Activated T-cell treated with anti-CD3 and anti-CD28 coated beads, Interleukin-2, amount 50 U/mL, for 72 hours (primary cell): ENCODE measurements around the gene JARID2. TPM values are rescaled to one million over a fixed set of nuclear protein-coding genes. Genes with fewer than 3 reads are reported as not detected.

Experiments
- ATAC-seq, 2 donors: fragments of 150-1000 bp; cut with Tn5 transposase; replicated peaks in 1 of 2; 2 replicates each; pipeline ENCODE4 v1.10.0; 2021; ENCODE audit warnings: moderate library complexity in 2 of 2, mild to moderate bottlenecking in 1 of 2
- DNase-seq, 2 donors: peaks; one replicate each; pipeline ENCODE4 v3.0.0; 2021 to 2022; ENCODE audit warnings: mixed read lengths in 1 of 2
- H3K27ac Mint-ChIP-seq: one replicate; pipeline ENCODE4 v1.8.0; 2022; ENCODE audit warnings: mild to moderate bottlenecking, moderate library complexity, mixed read lengths
- H3K27me3 Mint-ChIP-seq: one replicate; pipeline ENCODE4 v1.8.0; 2022; ENCODE audit warnings: low read depth, mixed read lengths
- H3K36me3 Mint-ChIP-seq, 2 donors: one replicate each; pipeline ENCODE4 v1.8.0; 2022; ENCODE audit warnings: mixed read lengths in 2 of 2, mild to moderate bottlenecking in 1 of 2; ENCODE audit not compliant: insufficient read depth in 2 of 2
- H3K4me1 Mint-ChIP-seq: one replicate; pipeline ENCODE4 v1.8.0; 2022; ENCODE audit warnings: low read depth, mixed read lengths
- H3K4me3 Mint-ChIP-seq, 2 donors: one replicate each; pipeline ENCODE4 v1.8.0; 2022; ENCODE audit warnings: mild to moderate bottlenecking in 2 of 2, mixed read lengths in 2 of 2, moderate library complexity in 2 of 2
- H3K9me3 Mint-ChIP-seq, 2 donors: one replicate each; pipeline ENCODE4 v1.8.0; 2022; ENCODE audit warnings: mixed read lengths in 2 of 2
- total RNA-seq, 2 donors: library from RNA; stranded (reverse); gene quantifications; one replicate each; pipeline ENCODE4 v1.2.3, GENCODE V29; 2022

The JARID2 gene
- total RNA-seq, 2 donors from 2014 or later, result 37.9 to 53.0 TPM

DNA sequence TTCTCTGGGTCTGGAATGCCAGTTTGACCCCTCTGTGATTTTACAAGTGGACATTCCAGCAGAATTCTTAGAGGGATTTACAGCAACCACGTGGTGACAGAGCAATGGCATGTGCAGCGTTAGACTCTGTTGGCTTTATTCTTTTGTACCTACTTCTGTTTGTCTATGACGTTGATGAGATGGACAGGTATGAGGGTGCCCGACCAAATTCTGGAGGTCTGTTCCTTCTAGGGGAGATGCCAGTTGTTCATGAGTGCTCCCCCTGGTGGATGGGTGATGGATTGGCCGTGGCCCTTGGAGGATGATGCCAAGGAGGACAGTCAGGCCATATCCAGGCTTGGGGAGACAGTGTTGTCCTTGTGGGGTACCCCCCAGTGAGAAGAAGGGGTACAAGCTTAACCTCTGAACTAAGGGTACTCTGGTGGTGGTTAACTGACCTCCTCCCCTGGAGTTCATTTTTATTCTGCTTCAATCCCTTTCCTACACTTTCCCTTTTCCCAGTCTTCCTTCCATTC is 218.4 kb downstream of the JARID2 start:
- Mint-ChIP-seq H3K9me3 (no peaks in the 10 kb centered on the region), H3K4me3 (no peak overlapping the region), H3K36me3 (peaks cover 10 to 30% of the 10 kb centered on the region in 2 donors), H3K4me1 (peaks cover 78% of the 10 kb centered on the region), H3K27me3 (no peaks in the 10 kb centered on the region), H3K27ac (no peak overlapping the region)
- peak; percentile 64 to 65 for ATAC-seq
- peak; percentile 53 to 63 for DNase-seq

DNA sequence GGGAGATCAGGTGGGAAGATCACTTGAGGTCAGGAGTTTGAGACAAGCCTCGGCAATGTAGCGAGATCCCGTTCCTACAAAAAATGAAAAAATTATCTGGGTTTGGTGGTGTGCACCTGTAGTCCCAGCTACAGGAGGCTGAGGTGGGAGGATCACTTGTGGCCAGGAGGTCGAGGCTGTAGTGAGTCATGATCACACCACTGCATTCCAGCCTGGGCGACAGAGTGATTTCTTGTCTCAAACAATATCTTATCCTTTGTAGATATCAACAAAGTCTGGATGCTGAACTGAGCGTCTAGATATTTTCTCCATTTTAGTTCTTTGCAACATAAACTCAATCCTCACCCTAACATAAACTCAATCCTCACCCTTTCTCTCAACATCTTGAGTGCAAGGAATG is 219.3 kb downstream of the JARID2 start:
- Mint-ChIP-seq H3K4me3 (no peak overlapping the region), H3K27me3 (no peaks in the 10 kb centered on the region), H3K4me1 (peaks cover 68% of the 10 kb centered on the region)

DNA sequence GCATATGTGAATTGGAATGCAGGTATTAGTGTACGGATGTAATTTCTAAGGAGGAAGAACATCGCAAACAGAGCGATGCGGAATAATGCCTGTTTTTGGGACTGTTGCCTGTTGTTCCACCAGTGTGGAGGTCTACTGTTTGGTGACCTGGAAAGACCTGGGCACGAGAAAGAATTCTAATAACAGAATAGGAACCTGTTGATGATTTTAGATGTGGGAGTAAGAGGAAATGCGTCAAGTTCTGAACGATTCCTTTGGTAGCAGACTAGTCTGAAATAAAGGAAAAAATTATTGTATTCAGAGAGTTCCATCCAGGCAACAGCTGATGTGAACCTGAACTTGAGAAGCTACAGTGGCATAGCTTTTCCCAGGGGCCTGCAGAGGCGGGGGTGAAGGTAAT is 224.9 kb downstream of the JARID2 start:
- Mint-ChIP-seq H3K9me3 (no peaks in the 10 kb centered on the region), H3K4me1 (peaks cover 36% of the 10 kb centered on the region), H3K27me3 (no peaks in the 10 kb centered on the region), H3K36me3 (peaks cover 10 to 33% of the 10 kb centered on the region in 2 donors), H3K4me3 (no peak overlapping the region), H3K27ac (no peak overlapping the region)
- ATAC-seq (no peak), DNase-seq (no peak)

More for the DNA sequence above, 219.3 kb downstream of the JARID2 start:
- no peak for DNase-seq
- Mint-ChIP-seq H3K36me3 (peaks cover 10 to 29% of the 10 kb centered on the region in 2 donors), H3K9me3 (no peaks in the 10 kb centered on the region), H3K27ac (no peak overlapping the region)
- ATAC-seq, result no peak

DNA sequence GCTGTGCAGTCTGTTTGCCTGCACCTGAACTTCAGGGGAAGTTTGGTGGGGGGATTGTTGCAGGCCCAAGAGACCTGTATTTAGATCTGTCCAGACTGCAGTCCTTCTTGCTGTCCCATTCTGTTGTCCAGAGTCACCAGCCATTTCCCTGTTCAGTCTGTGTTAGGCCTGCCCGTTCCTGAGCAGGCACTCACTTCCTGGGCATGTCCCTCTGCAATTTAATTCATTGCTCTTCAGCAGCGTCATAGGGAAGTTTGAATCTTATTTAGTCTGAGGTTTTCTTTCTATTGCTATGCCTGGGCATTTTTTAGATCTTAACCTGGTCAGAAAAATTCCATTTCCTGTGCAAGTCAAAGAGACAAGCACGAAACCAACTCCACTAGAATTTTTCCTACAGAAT is 226.8 kb downstream of the JARID2 start:
- DNase-seq, result no peak
- ATAC-seq, result no peak
- peaks cover 10 to 24% of the 10 kb centered on the region in 2 donors for H3K36me3 Mint-ChIP-seq

DNA sequence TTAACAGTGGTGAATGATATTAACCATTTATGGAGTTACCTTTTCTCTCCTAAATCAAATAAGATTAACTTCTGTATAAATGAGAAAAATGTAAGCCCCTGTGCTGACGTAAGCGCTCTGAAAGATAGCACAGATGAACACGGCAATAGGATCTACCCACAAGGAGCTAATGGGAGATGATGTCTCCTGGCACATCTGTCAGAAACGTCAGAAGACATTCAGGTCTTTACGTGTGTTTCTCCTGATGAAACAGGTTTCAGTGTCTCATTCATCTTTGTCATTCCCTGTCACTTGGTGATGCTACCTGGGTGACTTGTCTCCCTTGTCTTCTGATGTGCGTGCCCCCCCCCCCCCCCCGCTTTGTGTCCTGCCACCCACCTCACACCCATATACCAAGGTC is 227.3 kb downstream of the JARID2 start:
- Mint-ChIP-seq H3K36me3 (peaks cover 10 to 23% of the 10 kb centered on the region in 2 donors), H3K4me1 (peaks cover 33% of the 10 kb centered on the region), H3K27ac (no peak overlapping the region), H3K4me3 (no peak overlapping the region), H3K9me3 (no peaks in the 10 kb centered on the region), H3K27me3 (no peaks in the 10 kb centered on the region)
- DNase-seq (no peak), ATAC-seq (no peak)

More for the DNA sequence above, 226.8 kb downstream of the JARID2 start:
- peak overlapping the region; percentile 16 for H3K27ac Mint-ChIP-seq
- H3K4me3 Mint-ChIP-seq, result no peak overlapping the region
- no peaks in the 10 kb centered on the region for H3K27me3 Mint-ChIP-seq
- H3K4me1 Mint-ChIP-seq, result peaks cover 28% of the 10 kb centered on the region
- no peaks in the 10 kb centered on the region for H3K9me3 Mint-ChIP-seq

DNA sequence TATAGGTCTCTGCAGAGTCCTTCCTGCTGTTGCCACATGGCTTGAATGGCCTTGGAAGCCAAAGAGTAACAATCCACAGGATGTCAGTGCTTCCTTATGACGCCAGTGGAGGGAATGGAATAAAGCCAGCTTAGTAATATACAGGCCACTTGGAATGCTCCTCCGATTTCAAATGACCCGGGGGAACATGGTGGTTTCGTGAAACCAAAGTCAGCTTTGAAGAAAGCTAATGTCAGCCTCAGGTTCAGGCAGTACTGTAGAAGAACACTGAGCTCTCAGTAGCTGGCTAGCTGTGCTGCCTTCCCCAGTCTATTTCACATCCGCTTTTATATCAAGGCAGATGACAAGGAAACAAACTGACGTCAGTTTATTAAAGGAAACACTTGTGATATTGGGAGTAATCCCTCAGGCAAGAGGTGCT is 227.9 kb downstream of the JARID2 start:
- peaks cover 5 to 17% of the 10 kb centered on the region in 2 donors for H3K36me3 Mint-ChIP-seq
- H3K27ac Mint-ChIP-seq, result no peak overlapping the region
- H3K9me3 Mint-ChIP-seq, result no peaks in the 10 kb centered on the region
- H3K4me3 Mint-ChIP-seq, result no peak overlapping the region
- no peaks in the 10 kb centered on the region for H3K27me3 Mint-ChIP-seq
- ATAC-seq (no peak), DNase-seq (no peak)
- peaks cover 37% of the 10 kb centered on the region for H3K4me1 Mint-ChIP-seq

DNA sequence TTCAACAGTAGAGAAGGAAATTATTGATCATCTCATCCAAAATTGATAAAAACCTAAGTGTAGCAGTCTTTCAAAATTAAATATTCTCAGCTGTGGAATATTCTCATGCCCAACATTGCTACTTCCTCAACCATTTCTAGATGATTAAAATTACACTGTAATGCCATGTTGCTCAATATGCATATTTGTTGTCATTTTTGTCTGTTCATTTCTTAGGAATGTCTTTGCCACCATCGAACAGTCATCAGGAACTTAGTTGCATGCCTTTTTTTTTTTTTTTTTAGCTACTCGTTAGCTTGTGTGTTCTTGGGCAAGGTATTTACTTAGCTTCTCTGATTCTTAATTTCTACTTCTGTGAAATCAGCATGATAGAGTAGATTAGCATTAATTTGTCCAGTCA is 228.3 kb downstream of the JARID2 start:
- H3K36me3 Mint-ChIP-seq, result peaks cover 3 to 13% of the 10 kb centered on the region in 2 donors
- no peak for ATAC-seq

DNA sequence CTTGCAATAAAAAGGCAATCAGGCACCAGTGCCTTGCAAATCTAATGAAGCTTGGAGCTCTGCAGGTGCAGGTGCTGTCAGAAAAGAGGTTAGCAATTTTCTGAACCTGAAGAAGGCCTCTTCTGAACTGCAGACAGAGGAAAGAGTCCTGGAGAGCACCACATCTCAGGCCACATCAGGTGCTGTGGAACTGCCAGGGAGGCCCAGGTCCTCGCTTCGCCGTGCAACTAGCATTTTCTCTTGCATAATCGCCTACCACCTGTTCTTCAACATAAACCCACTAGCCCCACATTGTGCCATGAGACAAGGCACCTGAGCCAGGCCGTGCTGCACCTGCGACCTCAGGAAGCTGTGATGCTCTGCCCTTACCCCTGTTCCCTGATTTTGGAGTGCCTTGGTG is 229.4 kb downstream of the JARID2 start:
- no peak for ATAC-seq
- peaks cover 3 to 15% of the 10 kb centered on the region in 2 donors for H3K36me3 Mint-ChIP-seq
- no peaks in the 10 kb centered on the region for H3K27me3 Mint-ChIP-seq
- no peak overlapping the region for H3K4me3 Mint-ChIP-seq
- DNase-seq, result no peak
- no peaks in the 10 kb centered on the region for H3K9me3 Mint-ChIP-seq
- H3K27ac Mint-ChIP-seq, result no peak overlapping the region
- peaks cover 52% of the 10 kb centered on the region for H3K4me1 Mint-ChIP-seq

More for the DNA sequence above, 228.3 kb downstream of the JARID2 start:
- Mint-ChIP-seq H3K27me3 (no peaks in the 10 kb centered on the region), H3K9me3 (no peaks in the 10 kb centered on the region), H3K4me1 (peaks cover 42% of the 10 kb centered on the region), H3K27ac (no peak overlapping the region), H3K4me3 (no peak overlapping the region)
- DNase-seq, result no peak

DNA sequence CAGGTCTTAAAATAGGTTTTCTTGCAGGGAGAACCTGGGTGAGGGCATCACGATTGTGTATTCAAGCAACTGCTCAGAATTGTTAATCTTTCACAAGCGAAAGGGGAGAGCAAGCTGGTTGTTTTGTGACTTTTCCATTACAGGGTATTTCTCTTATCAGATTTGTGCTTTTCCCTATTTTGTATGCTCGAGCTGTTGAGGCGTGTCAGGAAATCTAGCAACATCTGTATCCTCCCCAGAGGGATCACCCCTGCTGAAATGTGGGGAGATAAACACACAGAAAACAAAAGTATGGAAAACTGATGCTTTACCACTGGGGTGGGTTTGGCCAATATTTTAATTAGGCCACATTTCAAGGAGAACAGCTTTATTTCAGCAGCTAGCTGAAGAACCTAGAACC is 230.0 kb downstream of the JARID2 start:
- peaks cover 3 to 16% of the 10 kb centered on the region in 2 donors for H3K36me3 Mint-ChIP-seq
- H3K4me3 Mint-ChIP-seq, result no peak overlapping the region
- peaks cover 58% of the 10 kb centered on the region for H3K4me1 Mint-ChIP-seq
- ATAC-seq (no peak), DNase-seq (no peak)
- no peaks in the 10 kb centered on the region for H3K27me3 Mint-ChIP-seq
- no peaks in the 10 kb centered on the region for H3K9me3 Mint-ChIP-seq
- H3K27ac Mint-ChIP-seq, result no peak overlapping the region

DNA sequence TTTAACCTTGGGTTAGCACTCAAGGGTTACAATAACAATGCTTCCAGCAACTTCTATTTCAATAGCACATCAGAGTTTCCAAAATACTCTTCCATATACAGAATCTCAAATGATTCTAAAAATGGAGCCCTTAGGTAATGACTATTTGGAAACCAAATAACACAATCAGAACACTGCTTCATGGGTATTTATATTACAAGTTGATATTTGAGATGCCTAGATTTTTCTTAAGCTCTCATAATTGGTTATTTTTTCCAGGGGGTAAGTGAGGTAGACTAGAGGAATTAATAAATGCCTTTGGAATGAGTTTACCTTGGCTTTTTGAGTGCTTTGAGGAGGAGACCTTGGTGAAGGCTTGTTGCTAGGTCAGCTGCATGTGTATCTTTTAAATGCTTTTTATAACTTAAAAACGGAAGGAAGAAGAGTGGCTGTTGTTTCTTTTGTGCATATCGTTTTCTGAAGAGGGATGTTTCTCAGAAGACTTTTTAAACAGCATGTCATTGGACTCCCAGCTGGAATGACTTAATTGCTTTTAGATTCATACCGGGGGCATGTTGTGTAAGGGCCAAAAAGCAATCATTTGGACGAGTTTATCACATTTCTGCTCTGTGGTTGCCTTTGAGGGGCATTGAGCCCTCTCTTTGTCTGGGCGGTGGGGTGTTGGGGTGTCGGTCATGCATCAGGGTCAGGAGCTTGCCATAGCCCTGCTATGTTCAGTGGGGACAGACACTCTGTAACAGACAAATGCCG is 230.9 kb downstream of the JARID2 start:
- Mint-ChIP-seq H3K4me1 (peaks cover 68% of the 10 kb centered on the region), H3K36me3 (peaks cover 3 to 18% of the 10 kb centered on the region in 2 donors), H3K4me3 (no peak overlapping the region), H3K27me3 (no peaks in the 10 kb centered on the region), H3K27ac (no peak overlapping the region), H3K9me3 (no peaks in the 10 kb centered on the region)
- ATAC-seq (no peak), DNase-seq (no peak)

DNA sequence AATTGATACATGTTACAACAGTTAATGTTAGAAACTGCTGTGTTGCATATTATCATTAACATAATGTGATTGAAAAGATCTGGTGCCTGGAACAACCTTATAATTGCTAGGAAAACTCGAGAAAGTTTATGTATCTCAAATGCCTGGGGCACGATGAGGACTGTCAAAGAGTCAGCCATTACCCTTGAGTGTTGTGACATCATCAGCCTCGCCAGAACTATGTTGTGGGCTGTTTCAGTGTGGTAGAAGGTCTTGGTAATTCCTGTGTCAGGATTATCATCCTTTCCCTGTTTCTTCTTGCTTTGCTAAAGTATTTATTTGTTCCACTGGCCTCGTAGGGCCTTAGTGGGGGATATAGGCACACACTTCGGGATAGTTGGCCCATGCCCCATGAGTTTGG is 231.9 kb downstream of the JARID2 start:
- Mint-ChIP-seq H3K9me3 (no peaks in the 10 kb centered on the region), H3K27ac (peak overlapping the region; percentile 60), H3K4me1 (peaks cover 66% of the 10 kb centered on the region), H3K36me3 (peaks cover 3 to 16% of the 10 kb centered on the region in 2 donors), H3K4me3 (no peak overlapping the region), H3K27me3 (no peaks in the 10 kb centered on the region)
- DNase-seq (no peak), ATAC-seq (no peak)

DNA sequence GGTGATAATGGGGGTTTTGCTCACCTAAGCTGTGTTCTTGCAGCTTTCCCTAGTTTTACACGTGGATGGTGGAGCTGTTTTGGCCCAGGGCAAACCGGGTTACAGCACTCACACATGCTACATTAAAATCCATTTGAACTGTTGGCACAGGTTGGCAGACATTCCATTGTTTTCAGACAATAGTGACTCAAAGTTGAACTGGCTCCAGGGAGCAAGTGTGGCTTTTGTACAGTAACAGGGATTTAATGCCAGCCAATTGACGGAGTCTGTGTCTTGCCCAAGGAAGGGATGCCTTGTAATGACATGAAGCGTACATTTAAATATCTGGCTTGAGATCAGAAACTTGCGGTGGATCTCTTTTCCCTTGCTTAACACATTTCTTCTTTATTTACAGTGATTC is 233.9 kb downstream of the JARID2 start:
- H3K4me1 Mint-ChIP-seq, result peaks cover 73% of the 10 kb centered on the region
- DNase-seq, result no peak

DNA sequence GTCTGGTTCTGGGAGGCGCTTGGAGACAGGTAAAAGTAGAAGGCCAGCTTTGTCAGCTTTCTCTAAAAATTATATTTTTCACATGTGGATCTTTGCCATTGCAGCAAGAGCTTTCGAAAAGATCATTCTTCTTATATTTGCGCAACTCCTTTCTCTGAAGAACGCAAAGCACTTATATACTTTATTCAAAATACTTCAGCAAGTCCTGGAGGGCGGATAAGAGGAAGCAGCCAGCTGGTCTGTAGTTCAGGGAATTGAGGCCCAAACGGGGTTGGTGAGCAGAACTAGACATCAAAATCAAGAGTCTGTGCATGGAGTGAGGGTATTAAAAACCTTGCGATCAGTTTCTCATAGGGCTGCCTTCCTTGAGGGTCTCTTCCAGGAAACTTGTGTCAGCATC is 234.7 kb downstream of the JARID2 start:
- peaks cover under 1 to 10% of the 10 kb centered on the region in 2 donors for H3K36me3 Mint-ChIP-seq
- peaks cover 72% of the 10 kb centered on the region for H3K4me1 Mint-ChIP-seq
- no peaks in the 10 kb centered on the region for H3K9me3 Mint-ChIP-seq
- ATAC-seq (no peak), DNase-seq (no peak)
- peak overlapping the region; percentile 60 for H3K27ac Mint-ChIP-seq
- no peak overlapping the region for H3K4me3 Mint-ChIP-seq
- no peaks in the 10 kb centered on the region for H3K27me3 Mint-ChIP-seq

More for the DNA sequence above, 233.9 kb downstream of the JARID2 start:
- no peaks in the 10 kb centered on the region for H3K27me3 Mint-ChIP-seq
- no peak for ATAC-seq
- no peaks in the 10 kb centered on the region for H3K9me3 Mint-ChIP-seq
- peak overlapping the region; percentile 60 for H3K27ac Mint-ChIP-seq
- H3K4me3 Mint-ChIP-seq, result no peak overlapping the region
- H3K36me3 Mint-ChIP-seq, result peaks cover 3 to 17% of the 10 kb centered on the region in 2 donors
